ENCODE measurements around the gene LGALS9. TPM values are rescaled to one million over a fixed set of nuclear protein-coding genes. Genes with fewer than 3 reads are reported as not detected.

Gene LGALS9
- polyA plus RNA-seq, 4 donors = 31.0 to 240 (median 68.4) TPM

DNA sequence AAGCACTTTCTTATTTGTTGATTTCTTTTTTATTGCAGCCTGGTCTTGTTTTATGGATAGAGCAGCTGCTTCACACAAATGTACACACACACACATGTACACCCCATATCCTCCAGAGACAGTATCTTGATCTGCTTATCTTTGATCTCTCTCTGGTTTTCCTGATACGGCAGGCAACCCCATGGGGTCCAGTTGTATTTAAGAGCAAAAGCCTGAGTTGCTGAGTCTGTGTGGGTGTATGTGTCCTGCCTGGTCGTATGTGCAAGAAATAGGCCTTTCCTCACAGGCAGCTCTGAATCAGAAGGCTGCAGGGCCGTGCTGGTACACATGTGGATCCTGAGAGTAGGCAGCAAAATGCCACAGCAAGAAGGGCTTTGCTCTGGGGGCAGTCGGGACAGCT, 14.6 kb upstream of the LGALS9 start:
- WGBS, 3 donors = 59 to 84% (median 76%) methylated on average over 4 of the region's 4 CpGs
- H3K4me1 ChIP-seq (ENCODE audit: control insufficient read depth in 3 of 3, insufficient read depth in 2 of 3, low read depth in 1 of 3, low read length in 2 of 3) = no peaks in the 10 kb centered on the region
- peaks cover 7 to 62% (median 7%) of the 10 kb centered on the region in 3 donors for H3K36me3 ChIP-seq (ENCODE audit: control insufficient read depth in 3 of 3, insufficient read depth in 2 of 3, low read depth in 1 of 3, low read length in 3 of 3)
- FAIRE-seq = no peak
- no peak overlapping the region for H3K27ac ChIP-seq (ENCODE audit: low read depth in 1 of 3, low read length in 2 of 3)
- H3K9me3 ChIP-seq (ENCODE audit: control insufficient read depth in 2 of 2, insufficient read depth in 1 of 2, low read depth in 1 of 2, low read length in 1 of 2) = no peaks in the 10 kb centered on the region
- H3K4me3 ChIP-seq (ENCODE audit: low read depth in 1 of 3, low read length in 3 of 3) = no peak overlapping the region
- no peaks in the 10 kb centered on the region for H3K27me3 ChIP-seq (ENCODE audit: control insufficient read depth in 3 of 3, insufficient read depth in 3 of 3, low read length in 3 of 3)
- no peak for DNase-seq

DNA sequence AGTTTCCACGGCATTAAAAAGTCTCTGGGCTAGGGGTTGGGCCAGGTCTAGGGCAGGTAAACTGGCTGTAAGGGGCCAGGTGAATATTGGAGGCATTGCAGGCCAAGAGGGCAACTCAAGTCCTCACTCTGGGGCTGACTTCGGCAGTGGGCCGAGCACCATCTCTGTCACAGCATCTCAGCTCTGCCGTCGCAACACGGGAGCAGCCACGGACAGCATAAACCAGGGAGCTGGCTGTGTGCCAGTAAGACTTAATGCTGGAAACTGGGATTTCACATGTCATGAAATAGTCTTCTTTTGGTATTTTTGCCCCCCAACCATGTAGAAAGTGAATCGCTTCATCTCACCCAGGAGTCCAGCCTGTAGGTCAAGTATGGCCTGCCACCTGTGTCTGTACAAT, 12.6 kb upstream of the LGALS9 start:
- 95 to 98% (median 97%) methylated on average over 8 of the region's 8 CpGs for WGBS, 3 donors
- FAIRE-seq = no peak
- Histone ChIP-seq H3K36me3 (ENCODE audit: control insufficient read depth in 3 of 3, insufficient read depth in 2 of 3, low read depth in 1 of 3, low read length in 3 of 3) (peaks cover 6 to 74% (median 6%) of the 10 kb centered on the region in 3 donors), H3K27me3 (ENCODE audit: control insufficient read depth in 3 of 3, insufficient read depth in 3 of 3, low read length in 3 of 3) (no peaks in the 10 kb centered on the region), H3K4me3 (ENCODE audit: low read depth in 1 of 3, low read length in 3 of 3) (no peak overlapping the region), H3K9me3 (ENCODE audit: control insufficient read depth in 2 of 2, insufficient read depth in 1 of 2, low read depth in 1 of 2, low read length in 1 of 2) (no peaks in the 10 kb centered on the region), H3K27ac (ENCODE audit: low read depth in 1 of 3, low read length in 2 of 3) (no peak overlapping the region), H3K4me1 (ENCODE audit: control insufficient read depth in 3 of 3, insufficient read depth in 2 of 3, low read depth in 1 of 3, low read length in 2 of 3) (no peaks in the 10 kb centered on the region)
- DNase-seq = no peak

DNA sequence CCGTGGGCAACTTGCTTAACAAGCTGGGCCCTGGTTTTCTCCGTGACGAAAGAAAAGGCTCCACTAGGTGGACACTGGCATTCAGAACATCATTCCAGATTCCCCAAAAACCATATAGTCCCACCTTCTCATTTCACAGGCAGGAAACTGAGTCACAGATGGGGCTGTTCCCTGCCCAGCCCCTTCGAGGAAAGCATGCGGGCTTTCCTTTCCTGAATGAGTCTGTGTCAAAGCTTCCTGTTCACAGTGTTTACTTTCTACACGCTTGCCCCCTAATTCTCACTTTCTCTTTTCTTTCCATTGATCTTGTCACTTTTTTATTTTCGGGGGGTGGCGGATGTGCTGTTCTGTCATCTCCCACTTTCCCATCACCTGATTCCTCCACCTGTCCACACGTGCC, 10.3 kb upstream of the LGALS9 start:
- 74 to 95% (median 77%) methylated on average over 9 of the region's 9 CpGs for WGBS, 3 donors

DNA sequence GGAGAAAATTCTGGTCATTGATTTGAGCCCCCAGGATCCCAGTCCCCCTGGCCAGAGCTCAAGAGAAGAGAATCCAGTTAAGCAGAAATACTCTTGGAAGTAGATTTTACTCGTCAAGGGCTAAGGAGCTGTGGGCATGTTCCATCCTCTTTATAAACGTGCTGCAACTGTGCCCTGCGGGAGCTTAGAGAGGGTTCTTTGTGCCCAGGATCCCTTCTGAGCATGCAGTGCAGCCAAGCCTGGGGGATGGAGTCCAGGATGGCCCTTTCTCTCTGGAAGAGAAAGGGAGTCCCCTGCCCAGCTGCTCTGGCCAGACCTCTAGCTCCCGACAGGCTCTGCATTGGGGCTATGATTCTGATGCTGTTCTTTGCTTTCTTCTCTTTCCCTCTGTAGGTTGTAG, 9.5 kb upstream of the LGALS9 start:
- H3K36me3 ChIP-seq (ENCODE audit: control insufficient read depth in 3 of 3, insufficient read depth in 2 of 3, low read depth in 1 of 3, low read length in 3 of 3) = peaks cover 4 to 88% (median 10%) of the 10 kb centered on the region in 3 donors

More for the DNA sequence above, 10.3 kb upstream of the LGALS9 start:
- Histone ChIP-seq H3K4me1 (ENCODE audit: control insufficient read depth in 3 of 3, insufficient read depth in 2 of 3, low read depth in 1 of 3, low read length in 2 of 3) (no peaks in the 10 kb centered on the region), H3K27ac (ENCODE audit: low read depth in 1 of 3, low read length in 2 of 3) (no peak overlapping the region), H3K9me3 (ENCODE audit: control insufficient read depth in 2 of 2, insufficient read depth in 1 of 2, low read depth in 1 of 2, low read length in 1 of 2) (no peaks in the 10 kb centered on the region), H3K36me3 (ENCODE audit: control insufficient read depth in 3 of 3, insufficient read depth in 2 of 3, low read depth in 1 of 3, low read length in 3 of 3) (peaks cover 4 to 86% (median 10%) of the 10 kb centered on the region in 3 donors), H3K27me3 (ENCODE audit: control insufficient read depth in 3 of 3, insufficient read depth in 3 of 3, low read length in 3 of 3) (no peaks in the 10 kb centered on the region), H3K4me3 (ENCODE audit: low read depth in 1 of 3, low read length in 3 of 3) (no peak overlapping the region)
- FAIRE-seq = no peak
- DNase-seq = no peak

DNA sequence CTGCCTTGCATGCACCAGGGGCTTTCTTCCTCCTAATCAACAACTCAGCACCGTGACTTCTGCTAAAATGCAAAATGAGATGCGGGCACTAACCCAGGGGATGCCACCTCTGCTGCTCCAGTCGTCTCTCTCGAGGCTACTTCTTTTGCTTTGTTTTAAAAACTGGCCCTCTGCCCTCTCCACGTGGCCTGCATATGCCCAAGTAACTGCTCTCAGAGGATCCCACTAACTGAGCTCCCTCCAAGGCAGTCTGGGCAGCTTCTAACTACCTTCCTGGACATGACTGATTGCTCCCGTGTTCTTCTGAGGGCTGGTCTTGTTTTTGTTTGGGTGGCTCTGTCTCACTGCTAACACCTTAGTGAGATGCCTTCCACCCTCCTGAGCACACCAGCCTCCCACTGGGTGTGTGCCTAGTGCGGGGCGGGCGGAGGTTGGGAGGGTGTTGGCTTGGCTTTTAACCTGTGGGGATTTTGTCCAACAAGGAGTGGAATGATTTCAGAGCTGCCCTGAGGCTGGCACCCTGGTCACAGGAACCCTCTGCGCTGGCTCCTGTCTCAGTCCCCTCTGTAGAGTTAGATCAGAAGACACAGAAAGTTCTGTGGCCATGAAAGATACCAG, 8.9 kb upstream of the LGALS9 start:
- WGBS, 3 donors = 82 to 85% (median 84%) methylated on average over 10 of the region's 10 CpGs
- Histone ChIP-seq H3K9me3 (ENCODE audit: control insufficient read depth in 2 of 2, insufficient read depth in 1 of 2, low read depth in 1 of 2, low read length in 1 of 2) (no peaks in the 10 kb centered on the region), H3K4me1 (ENCODE audit: control insufficient read depth in 3 of 3, insufficient read depth in 2 of 3, low read depth in 1 of 3, low read length in 2 of 3) (no peaks in the 10 kb centered on the region), H3K27ac (ENCODE audit: low read depth in 1 of 3, low read length in 2 of 3) (no peak overlapping the region), H3K36me3 (ENCODE audit: control insufficient read depth in 3 of 3, insufficient read depth in 2 of 3, low read depth in 1 of 3, low read length in 3 of 3) (peaks cover 4 to 86% (median 10%) of the 10 kb centered on the region in 3 donors), H3K4me3 (ENCODE audit: low read depth in 1 of 3, low read length in 3 of 3) (no peak overlapping the region), H3K27me3 (ENCODE audit: control insufficient read depth in 3 of 3, insufficient read depth in 3 of 3, low read length in 3 of 3) (no peaks in the 10 kb centered on the region)
- no peak for DNase-seq
- no peak for FAIRE-seq

More for the DNA sequence above, 9.5 kb upstream of the LGALS9 start:
- no peaks in the 10 kb centered on the region for H3K4me1 ChIP-seq (ENCODE audit: control insufficient read depth in 3 of 3, insufficient read depth in 2 of 3, low read depth in 1 of 3, low read length in 2 of 3)
- no peak overlapping the region for H3K4me3 ChIP-seq (ENCODE audit: low read depth in 1 of 3, low read length in 3 of 3)
- DNase-seq (no peak), FAIRE-seq (no peak)
- no peaks in the 10 kb centered on the region for H3K27me3 ChIP-seq (ENCODE audit: control insufficient read depth in 3 of 3, insufficient read depth in 3 of 3, low read length in 3 of 3)
- no peaks in the 10 kb centered on the region for H3K9me3 ChIP-seq (ENCODE audit: control insufficient read depth in 2 of 2, insufficient read depth in 1 of 2, low read depth in 1 of 2, low read length in 1 of 2)
- 94 to 97% (median 95%) methylated on average over 4 of the region's 4 CpGs for WGBS, 3 donors
- no peak overlapping the region for H3K27ac ChIP-seq (ENCODE audit: low read depth in 1 of 3, low read length in 2 of 3)

DNA sequence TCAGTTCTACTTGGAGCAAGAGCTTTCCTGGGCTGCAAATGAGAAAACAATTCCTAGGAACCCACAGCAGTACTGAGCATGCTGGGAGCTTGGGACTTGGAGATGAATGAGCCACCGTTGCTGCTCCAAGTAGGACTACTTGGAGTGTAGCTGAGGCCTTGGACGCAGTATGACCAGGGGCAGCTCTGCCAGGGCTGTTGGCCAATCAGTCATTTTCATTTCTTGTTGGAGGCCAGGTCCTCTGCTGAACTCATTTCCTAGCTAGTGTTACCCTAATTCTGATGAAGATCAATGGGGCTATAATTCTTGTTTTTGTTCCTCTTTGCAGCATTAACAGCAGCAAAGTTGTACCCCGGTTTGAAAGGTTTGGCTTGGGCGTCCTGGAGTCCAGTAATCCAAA, 8.0 kb upstream of the LGALS9 start:
- Histone ChIP-seq H3K27me3 (ENCODE audit: control insufficient read depth in 3 of 3, insufficient read depth in 3 of 3, low read length in 3 of 3) (no peaks in the 10 kb centered on the region), H3K4me3 (ENCODE audit: low read depth in 1 of 3, low read length in 3 of 3) (no peak overlapping the region), H3K4me1 (ENCODE audit: control insufficient read depth in 3 of 3, insufficient read depth in 2 of 3, low read depth in 1 of 3, low read length in 2 of 3) (no peaks in the 10 kb centered on the region), H3K9me3 (ENCODE audit: control insufficient read depth in 2 of 2, insufficient read depth in 1 of 2, low read depth in 1 of 2, low read length in 1 of 2) (no peaks in the 10 kb centered on the region), H3K27ac (ENCODE audit: low read depth in 1 of 3, low read length in 2 of 3) (no peak overlapping the region), H3K36me3 (ENCODE audit: control insufficient read depth in 3 of 3, insufficient read depth in 2 of 3, low read depth in 1 of 3, low read length in 3 of 3) (peaks cover 2 to 80% (median 10%) of the 10 kb centered on the region in 3 donors)
- DNase-seq (no peak), FAIRE-seq (no peak)
- 82 to 98% (median 91%) methylated on average over 4 of the region's 4 CpGs for WGBS, 3 donors

DNA sequence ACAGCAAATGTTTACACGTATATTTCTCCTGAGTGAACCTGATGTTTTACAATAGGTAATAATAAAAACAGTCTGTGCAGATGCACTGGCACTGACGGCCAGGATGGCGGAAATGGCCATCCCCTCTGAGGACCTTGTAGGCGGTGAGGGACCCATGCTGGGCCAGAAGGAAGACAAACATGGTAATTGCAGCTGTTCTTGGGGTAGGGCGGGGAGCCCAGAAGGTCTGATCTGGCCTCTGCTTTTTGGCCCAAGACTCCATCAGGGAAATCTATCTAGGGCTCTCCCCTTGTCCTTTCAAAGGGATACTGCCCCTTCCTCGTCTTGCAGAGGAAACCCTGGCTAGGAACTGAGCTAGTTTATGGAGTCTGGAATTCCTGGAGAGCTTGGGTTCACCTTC, 7.4 kb upstream of the LGALS9 start:
- WGBS, 3 donors = 86 to 91% (median 88%) methylated on average over 6 of the region's 6 CpGs
- Histone ChIP-seq H3K27me3 (ENCODE audit: control insufficient read depth in 3 of 3, insufficient read depth in 3 of 3, low read length in 3 of 3) (no peaks in the 10 kb centered on the region), H3K27ac (ENCODE audit: low read depth in 1 of 3, low read length in 2 of 3) (no peak overlapping the region), H3K9me3 (ENCODE audit: control insufficient read depth in 2 of 2, insufficient read depth in 1 of 2, low read depth in 1 of 2, low read length in 1 of 2) (no peaks in the 10 kb centered on the region), H3K36me3 (ENCODE audit: control insufficient read depth in 3 of 3, insufficient read depth in 2 of 3, low read depth in 1 of 3, low read length in 3 of 3) (peaks cover 2 to 74% (median 10%) of the 10 kb centered on the region in 3 donors), H3K4me3 (ENCODE audit: low read depth in 1 of 3, low read length in 3 of 3) (no peak overlapping the region), H3K4me1 (ENCODE audit: control insufficient read depth in 3 of 3, insufficient read depth in 2 of 3, low read depth in 1 of 3, low read length in 2 of 3) (no peaks in the 10 kb centered on the region)
- no peak for DNase-seq
- no peak for FAIRE-seq

DNA sequence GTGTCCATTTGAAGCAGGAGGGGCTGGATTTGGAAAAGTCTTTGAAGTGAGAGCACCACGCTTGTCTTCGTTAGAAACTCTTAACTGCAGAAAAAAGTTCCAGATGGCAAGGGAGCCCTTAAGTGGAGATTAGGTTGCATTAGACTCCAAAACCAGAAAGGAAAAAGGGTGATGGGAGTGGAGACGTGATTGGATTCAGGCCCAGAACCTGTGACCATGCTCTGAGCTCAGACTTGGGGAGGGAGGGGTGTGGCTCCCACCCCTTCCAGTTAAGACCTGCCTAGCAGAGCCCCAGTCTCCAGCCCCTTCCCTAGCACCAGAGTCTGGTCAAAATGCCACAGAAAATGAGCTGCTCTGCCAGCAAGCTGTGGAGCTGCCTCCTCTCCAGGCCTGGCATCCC, 6.4 kb upstream of the LGALS9 start:
- Histone ChIP-seq H3K27ac (ENCODE audit: low read depth in 1 of 3, low read length in 2 of 3) (no peak overlapping the region), H3K36me3 (ENCODE audit: control insufficient read depth in 3 of 3, insufficient read depth in 2 of 3, low read depth in 1 of 3, low read length in 3 of 3) (peaks cover 2 to 69% (median 10%) of the 10 kb centered on the region in 3 donors), H3K9me3 (ENCODE audit: control insufficient read depth in 2 of 2, insufficient read depth in 1 of 2, low read depth in 1 of 2, low read length in 1 of 2) (no peaks in the 10 kb centered on the region), H3K4me3 (ENCODE audit: low read depth in 1 of 3, low read length in 3 of 3) (no peak overlapping the region), H3K27me3 (ENCODE audit: control insufficient read depth in 3 of 3, insufficient read depth in 3 of 3, low read length in 3 of 3) (no peaks in the 10 kb centered on the region), H3K4me1 (ENCODE audit: control insufficient read depth in 3 of 3, insufficient read depth in 2 of 3, low read depth in 1 of 3, low read length in 2 of 3) (no peaks in the 10 kb centered on the region)
- WGBS, 3 donors = 92 to 97% (median 93%) methylated on average over 3 of the region's 3 CpGs
- no peak for FAIRE-seq
- no peak for DNase-seq

DNA sequence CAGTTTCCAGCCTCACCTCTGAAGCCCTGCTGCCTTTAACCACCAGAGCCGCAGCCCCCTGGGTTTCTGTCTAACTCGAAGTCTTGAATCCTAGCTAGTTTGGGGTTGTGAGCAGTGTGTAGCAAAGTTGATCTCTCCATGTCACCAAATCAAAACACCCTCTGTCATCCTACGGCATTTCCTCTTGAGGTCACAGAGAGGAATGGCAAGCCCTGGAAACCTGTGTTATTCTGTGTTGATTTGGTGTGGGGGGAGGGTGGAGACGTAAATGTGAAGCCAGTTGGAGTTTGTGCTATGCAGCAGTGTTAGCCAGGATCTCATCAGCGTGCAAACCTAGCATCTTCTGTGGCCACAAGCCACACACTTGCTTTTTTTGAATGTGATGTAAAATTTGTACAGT, 5.1 kb upstream of the LGALS9 start:
- H3K4me3 ChIP-seq (ENCODE audit: low read depth in 1 of 3, low read length in 3 of 3) = no peak overlapping the region
- 91 to 97% (median 93%) methylated on average over 5 of the region's 5 CpGs for WGBS, 3 donors
- H3K4me1 ChIP-seq (ENCODE audit: control insufficient read depth in 3 of 3, insufficient read depth in 2 of 3, low read depth in 1 of 3, low read length in 2 of 3) = no peaks in the 10 kb centered on the region
- DNase-seq (no peak), FAIRE-seq (no peak)
- peaks cover 2 to 57% (median 10%) of the 10 kb centered on the region in 3 donors for H3K36me3 ChIP-seq (ENCODE audit: control insufficient read depth in 3 of 3, insufficient read depth in 2 of 3, low read depth in 1 of 3, low read length in 3 of 3)
- no peaks in the 10 kb centered on the region for H3K27me3 ChIP-seq (ENCODE audit: control insufficient read depth in 3 of 3, insufficient read depth in 3 of 3, low read length in 3 of 3)
- H3K27ac ChIP-seq (ENCODE audit: low read depth in 1 of 3, low read length in 2 of 3) = no peak overlapping the region
- no peaks in the 10 kb centered on the region for H3K9me3 ChIP-seq (ENCODE audit: control insufficient read depth in 2 of 2, insufficient read depth in 1 of 2, low read depth in 1 of 2, low read length in 1 of 2)

All from small intestine (tissue), 7 donors.